ENCODE data around the gene SSR1.
"Not testable (repeated sequence)": the region's sequence is repeated elsewhere in the genome, so short reads cannot be mapped to it uniquely, and the experiment has no call there.

The SSR1 gene

GRCh38 chr6:7268816-7269555 lies 44.0 kb downstream of the SSR1 start:
- no peak overlapping the region for H3K4me3 ChIP-seq (ENCODE audit: control insufficient read depth, low read depth, low read length)
- DNase-seq (ENCODE audit: low read depth), result no peak
- TF ChIP-seq CTCF (IDR thresholded peaks at IDR 0.05; ENCODE audit: control insufficient read depth, insufficient read depth, low read depth, low read length, missing control alignments), result no peak

GRCh38 chr6:7268362-7268761 lies 44.6 kb downstream of the SSR1 start:
- DNase-seq (ENCODE audit: low read depth), result no peak
- no peak for TF ChIP-seq CTCF (IDR thresholded peaks at IDR 0.05; ENCODE audit: control insufficient read depth, insufficient read depth, low read depth, low read length, missing control alignments)
- no peak overlapping the region for H3K4me3 ChIP-seq (ENCODE audit: control insufficient read depth, low read depth, low read length)

GRCh38 chr6:7267466-7268091 lies 45.4 kb downstream of the SSR1 start:
- DNase-seq (ENCODE audit: low read depth), result peak; percentile 85
- no peak overlapping the region for H3K4me3 ChIP-seq (ENCODE audit: control insufficient read depth, low read depth, low read length)
- no peak for TF ChIP-seq CTCF (IDR thresholded peaks at IDR 0.05; ENCODE audit: control insufficient read depth, insufficient read depth, low read depth, low read length, missing control alignments)

GRCh38 chr6:7267071-7267465 lies 45.9 kb downstream of the SSR1 start:
- no peak for DNase-seq (ENCODE audit: low read depth)
- no peak for TF ChIP-seq CTCF (IDR thresholded peaks at IDR 0.05; ENCODE audit: control insufficient read depth, insufficient read depth, low read depth, low read length, missing control alignments)
- H3K4me3 ChIP-seq (ENCODE audit: control insufficient read depth, low read depth, low read length), result no peak overlapping the region

GRCh38 chr6:7265385-7265726 lies 47.6 kb downstream of the SSR1 start:
- not testable (repeated sequence) for H3K4me3 ChIP-seq (ENCODE audit: control insufficient read depth, low read depth, low read length); DNase-seq (ENCODE audit: low read depth)

GRCh38 chr6:7264686-7265384 lies 48.2 kb downstream of the SSR1 start:
- no peak overlapping the region for H3K4me3 ChIP-seq (ENCODE audit: control insufficient read depth, low read depth, low read length)
- TF ChIP-seq CTCF (IDR thresholded peaks at IDR 0.05; ENCODE audit: control insufficient read depth, insufficient read depth, low read depth, low read length, missing control alignments), result no peak
- no peak for DNase-seq (ENCODE audit: low read depth)

GRCh38 chr6:7264041-7264440 lies 49.0 kb downstream of the SSR1 start:
- no peak for DNase-seq (ENCODE audit: low read depth)
- no peak overlapping the region for H3K4me3 ChIP-seq (ENCODE audit: control insufficient read depth, low read depth, low read length)
- TF ChIP-seq CTCF (IDR thresholded peaks at IDR 0.05; ENCODE audit: control insufficient read depth, insufficient read depth, low read depth, low read length, missing control alignments), result no peak

GRCh38 chr6:7263519-7263805 lies 49.5 kb downstream of the SSR1 start:
- not testable (repeated sequence) for DNase-seq (ENCODE audit: low read depth); H3K4me3 ChIP-seq (ENCODE audit: control insufficient read depth, low read depth, low read length)

All from AG09309 (cell line).